D721Med (cell line): ENCODE measurements around the gene PDE8B.

Experiments used
- DNase-seq: peaks from one replicate; pipeline ENCODE4 v3.0.0; 2011; ENCODE audit warnings: low spot score; ENCODE audit not compliant: insufficient read length
- FAIRE-seq: peaks from 2 replicates; lab custom pipeline; 2011; peaks lifted over from hg19 to GRCh38; lab: Jason Lieb, UNC
- TF ChIP-seq, protein P1 (sequence below): IDR thresholded peaks from 2 replicates; pipeline ENCODE4 v1.5.1; 2012; ENCODE audit warnings: mild to moderate bottlenecking, control low read depth; ENCODE audit not compliant: insufficient read depth; ENCODE audit errors: missing control alignments

The PDE8B gene

DNA sequence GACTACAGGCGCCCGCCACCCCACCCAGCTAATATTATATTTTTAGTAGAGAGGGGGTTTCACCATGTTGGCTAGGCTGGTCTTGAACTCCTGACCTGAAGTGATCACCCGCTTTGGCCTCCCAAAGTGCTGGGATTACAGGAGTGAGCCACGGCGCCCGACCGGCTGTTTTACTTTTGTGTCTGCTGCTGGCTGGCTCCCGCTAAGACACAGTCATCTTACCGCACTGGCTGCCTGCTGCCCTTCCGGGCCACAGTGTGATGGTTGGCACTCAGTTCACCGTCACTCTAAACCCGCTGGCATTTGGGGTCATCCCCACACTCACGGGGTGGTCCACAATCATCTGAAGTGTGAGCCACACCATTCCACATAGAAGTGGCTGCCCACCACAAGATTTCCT is 188.0 kb downstream of the PDE8B start:
- no peak for FAIRE-seq
- DNase-seq, result no peak
- TF ChIP-seq, protein P1, sequence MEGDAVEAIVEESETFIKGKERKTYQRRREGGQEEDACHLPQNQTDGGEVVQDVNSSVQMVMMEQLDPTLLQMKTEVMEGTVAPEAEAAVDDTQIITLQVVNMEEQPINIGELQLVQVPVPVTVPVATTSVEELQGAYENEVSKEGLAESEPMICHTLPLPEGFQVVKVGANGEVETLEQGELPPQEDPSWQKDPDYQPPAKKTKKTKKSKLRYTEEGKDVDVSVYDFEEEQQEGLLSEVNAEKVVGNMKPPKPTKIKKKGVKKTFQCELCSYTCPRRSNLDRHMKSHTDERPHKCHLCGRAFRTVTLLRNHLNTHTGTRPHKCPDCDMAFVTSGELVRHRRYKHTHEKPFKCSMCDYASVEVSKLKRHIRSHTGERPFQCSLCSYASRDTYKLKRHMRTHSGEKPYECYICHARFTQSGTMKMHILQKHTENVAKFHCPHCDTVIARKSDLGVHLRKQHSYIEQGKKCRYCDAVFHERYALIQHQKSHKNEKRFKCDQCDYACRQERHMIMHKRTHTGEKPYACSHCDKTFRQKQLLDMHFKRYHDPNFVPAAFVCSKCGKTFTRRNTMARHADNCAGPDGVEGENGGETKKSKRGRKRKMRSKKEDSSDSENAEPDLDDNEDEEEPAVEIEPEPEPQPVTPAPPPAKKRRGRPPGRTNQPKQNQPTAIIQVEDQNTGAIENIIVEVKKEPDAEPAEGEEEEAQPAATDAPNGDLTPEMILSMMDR, result no peak

DNA sequence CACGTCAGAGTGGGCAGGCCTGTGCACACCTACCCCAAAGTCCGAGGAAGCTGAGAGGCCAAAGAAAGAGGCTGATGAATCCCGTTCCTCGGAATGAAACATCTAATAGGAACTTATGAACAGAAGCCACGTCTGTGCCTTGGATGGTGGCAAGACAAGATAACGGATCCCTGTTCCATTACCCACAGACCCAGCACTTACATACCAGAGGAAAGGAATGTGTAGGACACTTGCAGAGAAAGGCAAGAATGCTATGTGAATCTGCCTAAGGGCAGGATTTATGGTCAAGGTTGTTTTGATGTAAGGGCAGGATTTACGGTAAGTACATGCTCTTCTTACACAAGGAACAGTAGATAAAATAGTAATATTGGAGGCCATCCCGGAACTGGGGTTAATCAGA is 188.4 kb downstream of the PDE8B start:
- no peak for DNase-seq
- FAIRE-seq, result no peak

DNA sequence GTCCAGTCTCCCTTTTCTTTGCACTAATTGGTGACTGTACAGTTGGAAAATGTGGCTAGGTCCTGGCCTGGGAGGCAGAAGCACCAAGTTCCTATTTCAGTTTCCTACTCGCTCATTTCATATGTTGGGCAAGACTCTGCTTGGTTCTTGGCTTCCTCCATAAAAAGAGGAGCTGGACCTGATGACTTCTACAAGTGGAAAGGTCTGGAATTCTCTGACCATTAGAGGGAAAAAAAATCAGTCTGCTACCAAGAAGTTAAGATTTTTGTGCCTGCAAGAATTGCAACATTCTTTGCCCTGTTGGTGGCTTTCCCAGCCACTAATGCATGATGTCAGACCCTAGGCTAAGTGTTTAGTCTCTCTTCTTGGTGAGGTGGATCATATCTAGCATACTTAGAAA is 190.2 kb downstream of the PDE8B start:
- TF ChIP-seq, protein P1, result no peak
- DNase-seq (no peak), FAIRE-seq (no peak)

More for the DNA sequence above, 188.4 kb downstream of the PDE8B start:
- TF ChIP-seq, protein P1, result no peak

DNA sequence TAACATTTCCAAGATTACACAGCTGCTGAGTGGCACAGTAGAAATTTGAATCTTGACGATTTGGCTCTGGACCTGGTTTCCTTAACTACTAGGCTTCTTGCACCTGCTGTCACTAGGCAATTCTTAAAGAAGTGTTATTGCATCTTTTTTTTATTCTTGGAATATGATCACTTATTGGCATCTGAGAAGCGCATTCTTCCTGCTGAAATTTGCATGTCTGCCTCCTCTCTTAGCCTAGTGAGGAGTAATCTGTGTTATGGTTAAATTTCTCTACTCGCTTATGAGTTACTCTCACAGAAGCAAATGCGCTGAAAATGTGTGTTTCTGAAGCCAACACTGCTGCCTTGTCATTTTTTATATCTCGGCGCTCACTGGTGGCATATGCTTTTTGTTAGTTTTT is 192.3 kb downstream of the PDE8B start:
- FAIRE-seq, result no peak

DNA sequence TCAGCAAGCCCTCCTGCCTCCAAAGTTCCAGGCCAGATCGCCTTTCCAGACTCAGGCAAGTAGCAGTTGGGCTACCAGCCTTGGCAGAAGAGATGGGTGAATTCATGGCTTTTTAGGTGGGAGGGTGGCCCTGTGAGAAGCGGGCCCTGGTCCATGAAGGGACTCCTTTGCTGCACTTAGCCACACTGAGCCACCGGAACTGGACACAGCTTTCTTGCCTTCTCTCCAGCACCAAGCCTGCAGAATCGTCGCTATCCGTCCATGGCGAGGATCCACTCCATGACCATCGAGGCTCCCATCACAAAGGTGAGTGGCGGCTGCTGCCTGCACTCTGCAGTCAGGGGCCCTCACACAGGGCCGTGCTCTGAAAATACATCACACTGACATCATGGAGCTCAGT is 196.7 kb downstream of the PDE8B start:
- TF ChIP-seq, protein P1, result no peak
- no peak for DNase-seq
- FAIRE-seq, result no peak

More for the DNA sequence above, 192.3 kb downstream of the PDE8B start:
- no peak for DNase-seq
- TF ChIP-seq, protein P1, result no peak

DNA sequence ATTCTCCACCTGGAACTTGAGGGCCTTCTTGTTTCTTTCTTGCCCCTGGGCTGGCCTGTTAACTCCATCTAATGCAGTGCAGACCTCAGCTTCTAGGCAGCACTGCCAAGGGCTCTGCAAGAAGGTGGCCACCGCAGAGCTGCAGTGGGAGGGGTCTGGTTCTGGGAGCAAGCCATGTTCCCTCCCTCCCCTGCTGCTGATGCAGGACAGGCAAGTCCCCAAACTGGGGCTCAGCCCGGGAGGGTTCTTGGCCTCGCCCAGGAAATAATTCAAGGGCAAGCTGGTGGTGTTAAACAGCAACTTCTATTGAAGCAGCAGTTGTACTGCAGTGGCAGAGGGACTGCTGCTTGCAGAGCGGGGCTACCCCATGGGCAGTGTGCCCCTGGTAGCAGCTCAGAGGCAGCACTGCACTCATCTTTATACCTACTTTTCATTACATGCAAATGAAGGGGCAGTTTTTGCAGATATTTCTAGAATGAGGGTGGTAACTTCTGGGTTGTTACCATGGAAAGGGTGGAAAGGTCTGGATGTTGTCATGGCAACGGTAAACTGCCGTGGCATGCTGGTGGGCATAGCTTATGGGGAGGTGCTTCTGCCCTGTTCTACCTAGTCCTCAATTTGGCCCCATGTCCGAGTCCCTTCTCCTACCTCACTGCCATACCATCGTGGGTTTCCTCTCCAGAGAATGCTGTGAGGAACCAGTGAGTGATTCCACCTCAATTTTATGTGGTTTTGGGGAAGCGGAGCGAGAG is 199.6 kb downstream of the PDE8B start:
- TF ChIP-seq, protein P1, result no peak
- no peak for FAIRE-seq

DNA sequence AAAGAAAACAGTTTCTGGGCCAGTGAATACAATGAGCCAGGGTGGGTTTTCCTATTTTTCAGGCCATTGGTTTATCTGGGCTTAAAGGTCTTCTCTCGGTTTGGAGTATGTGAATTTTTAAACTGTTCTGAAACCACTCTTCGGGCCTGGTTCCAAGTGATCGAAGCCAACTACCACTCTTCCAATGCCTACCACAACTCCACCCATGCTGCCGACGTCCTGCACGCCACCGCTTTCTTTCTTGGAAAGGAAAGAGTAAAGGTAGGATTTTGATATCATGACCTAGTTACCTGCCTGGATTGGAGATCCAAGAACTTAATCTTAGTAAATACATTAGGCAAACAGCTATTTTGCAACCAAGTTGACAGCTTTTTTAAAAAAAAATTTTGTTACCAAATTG is 202.6 kb downstream of the PDE8B start:
- DNase-seq (no peak), FAIRE-seq (no peak)
- TF ChIP-seq, protein P1, result no peak

More for the DNA sequence above, 199.6 kb downstream of the PDE8B start:
- no peak for DNase-seq
